Iris pigment epithelial cell (primary cell): ENCODE measurements around the gene HTRA1.

Experiments used
- DNase-seq: peaks from one replicate; pipeline ENCODE4 v3.0.0-alpha.2; 2011; ENCODE audit warnings: low read depth

Gene HTRA1

GRCh38 chr10:122554131-122555036 is 93.0 kb downstream of the HTRA1 start:
- DNase-seq: no peak

DNA sequence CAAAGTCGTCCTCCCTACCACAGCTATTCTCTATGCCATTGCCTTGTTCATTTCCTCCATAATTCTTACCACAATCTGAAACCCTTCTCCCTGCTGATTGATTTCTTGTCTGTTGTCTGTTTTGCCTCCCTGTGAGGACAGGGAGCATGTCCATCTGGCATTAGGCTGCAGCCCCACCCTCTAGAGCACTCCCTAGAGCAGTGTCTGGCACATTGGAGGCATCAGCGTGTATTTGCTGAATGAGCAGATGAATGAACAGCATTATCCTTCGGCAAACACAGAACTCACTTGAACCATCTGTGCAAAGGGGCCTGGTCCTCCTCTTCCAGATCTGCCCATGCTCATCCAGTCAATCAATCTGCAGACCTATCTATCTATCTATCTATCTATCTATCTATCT is 94.1 kb downstream of the HTRA1 start:
- no peak for DNase-seq

- DNase-seq: no peak
These were observed 96.2 kb downstream of the HTRA1 start for GRCh38 chr10:122557516-122557915.

DNA sequence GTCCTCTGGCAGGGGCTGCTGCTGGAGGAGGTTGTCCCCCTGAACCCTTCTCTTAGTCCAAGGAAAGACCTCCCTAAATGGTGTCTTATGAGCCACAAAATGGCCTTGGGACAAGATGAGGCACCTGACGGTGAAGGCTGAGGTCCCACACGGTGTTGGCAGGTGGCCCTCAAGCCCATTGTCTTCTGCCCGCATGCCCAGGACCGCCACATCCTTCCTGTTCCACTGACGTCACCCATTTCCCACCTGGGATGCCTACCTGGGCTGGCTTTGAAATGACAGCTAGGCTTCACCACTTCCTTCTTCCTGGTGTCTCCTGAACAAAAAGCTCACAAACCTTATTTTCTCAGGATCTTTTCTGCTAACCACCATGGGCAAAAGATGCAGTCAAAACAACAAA is 97.1 kb downstream of the HTRA1 start:
- DNase-seq: no peak

DNA sequence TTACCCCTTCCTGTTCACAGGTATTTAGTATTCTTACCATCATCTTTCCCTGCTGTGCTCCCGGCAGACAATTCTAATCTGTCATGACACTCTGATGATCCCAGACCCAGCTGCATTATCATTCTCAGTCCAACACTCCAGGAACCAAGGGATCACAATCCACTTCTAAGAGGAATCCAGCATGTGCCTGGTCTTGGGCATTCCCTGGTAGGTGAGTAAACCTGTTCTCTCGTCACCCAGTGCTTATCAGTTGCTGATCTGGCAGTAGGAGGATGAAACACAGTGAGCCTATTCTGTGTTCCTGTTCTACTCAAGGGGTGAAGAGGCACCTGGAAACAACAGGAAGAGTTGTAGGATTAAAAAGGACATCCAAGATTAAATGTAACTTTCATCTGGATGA is 97.9 kb downstream of the HTRA1 start:
- DNase-seq: no peak

GRCh38 chr10:122560279-122560804 is 99.0 kb downstream of the HTRA1 start, which contains the start of gene DMBT1:
TSS of gene DMBT1 (plus strand) at chr10:122560754. CDS start at chr10:122560771, 17 bp downstream.
- no peak for DNase-seq

DNA sequence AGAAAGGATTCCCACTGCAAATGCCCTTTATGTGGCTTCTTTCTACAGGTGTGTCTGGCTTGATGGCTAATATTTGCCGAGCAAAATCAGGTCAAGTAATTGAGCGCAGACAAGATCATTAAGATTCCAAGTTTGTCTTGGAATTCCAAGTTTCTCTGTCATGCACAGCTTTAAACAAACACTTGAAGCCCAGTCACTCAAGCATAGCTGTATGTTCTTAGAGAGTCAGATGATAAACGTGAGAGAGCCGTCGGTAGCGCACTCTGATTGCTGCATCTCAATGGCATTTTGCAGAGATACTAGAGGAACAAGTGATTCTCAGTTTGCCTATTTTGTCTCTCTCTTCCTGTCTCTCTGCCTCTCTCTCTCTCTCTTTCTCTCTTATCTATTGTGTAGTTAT is 99.9 kb downstream of the HTRA1 start:
- DNase-seq: no peak

GRCh38 chr10:122561792-122562191 is 100.4 kb downstream of the HTRA1 start:
- no peak for DNase-seq
